HEK293 (cell line): Measurements from ENCODE around the gene SMIM44.
A peak's percentile ranks its signal among the peaks of the same experiment; 100 is the strongest.

ENCODE experiments used
- CTCF ChIA-PET: fragments of 350-600 bp; formaldehyde crosslinking; extraction: SDS; loops from one replicate; lab custom pipeline; 2021; ENCODE audit warnings: antibody characterized with exemption; lab: Yijun Ruan, JAX
- POLR2A ChIA-PET: fragments of 300-600 bp; formaldehyde crosslinking; extraction: SDS; loops from one replicate; lab custom pipeline; 2020; ENCODE audit warnings: antibody characterized with exemption, inconsistent platforms; lab: Yijun Ruan, JAX
- H3K27ac ChIP-seq: fragments of 200-500 bp; sonication (Bioruptor generic); 2 replicates; pipeline ENCODE4 v1.5.1; 2014; ENCODE audit warnings: low read depth, low read length, control low read depth, inconsistent platforms; ENCODE audit errors: extremely low read depth
- H3K36me3 ChIP-seq, 2 experiments: fragments of 200-500 bp in 1 of 2; sonication (Bioruptor generic) in 1 of 2; 1 replicate in 1 of 2; 2 replicates in 1 of 2; pipeline ENCODE4 v1.5.1; 2014 to 2017; ENCODE audit warnings: inconsistent platforms in 2 of 2, low read length in 2 of 2; ENCODE audit not compliant: control insufficient read depth in 2 of 2, insufficient read depth in 1 of 2
- H3K4me1 ChIP-seq: fragments of 200-500 bp; sonication (Bioruptor generic); 2 replicates; pipeline ENCODE4 v1.5.1; 2014; ENCODE audit warnings: mild to moderate bottlenecking, low read length, inconsistent platforms; ENCODE audit not compliant: control insufficient read depth, insufficient read depth
- H3K4me3 ChIP-seq: 2 replicates; pipeline ENCODE4 v1.5.1; 2011; ENCODE audit warnings: low read depth, mild to moderate bottlenecking, control low read depth, low read length, moderate library complexity
- H3K9me3 ChIP-seq: fragments of 200-500 bp; sonication (Bioruptor generic); 2 replicates; pipeline ENCODE4 v1.5.1; 2014; ENCODE audit warnings: low read depth, low read length, inconsistent platforms; ENCODE audit not compliant: control insufficient read depth, insufficient read depth
- BCL11B ChIP-seq: fragments of 450-650 bp; formaldehyde crosslinking; IDR thresholded peaks from 2 replicates; pipeline ENCODE4 v1.5.1; 2016; ENCODE audit warnings: low read depth, missing biosample characterization, missing genetic modification characterization
- EGR2 ChIP-seq: fragments of 450-650 bp; formaldehyde crosslinking; IDR thresholded peaks from 2 replicates; pipeline ENCODE4 v1.5.1; 2016; ENCODE audit warnings: low read depth, missing biosample characterization, missing genetic modification characterization
- GLI4 ChIP-seq: fragments of 450-650 bp; formaldehyde crosslinking; IDR thresholded peaks from 2 replicates; pipeline ENCODE4 v1.5.1; 2016; ENCODE audit warnings: missing biosample characterization, missing genetic modification characterization
- PRDM1 ChIP-seq: fragments of 450-650 bp; formaldehyde crosslinking; IDR thresholded peaks from 2 replicates; pipeline ENCODE4; 2016; ENCODE audit warnings: missing biosample characterization, missing genetic modification characterization
- ZNF214 ChIP-seq: fragments of 450-650 bp; formaldehyde crosslinking; IDR thresholded peaks from 2 replicates; pipeline ENCODE4 v1.5.1; 2017; ENCODE audit warnings: missing biosample characterization, mild to moderate bottlenecking, missing genetic modification characterization, borderline replicate concordance
- ZNF600 ChIP-seq: fragments of 450-650 bp; formaldehyde crosslinking; IDR thresholded peaks from 2 replicates; pipeline ENCODE4 v1.5.1; 2016; ENCODE audit warnings: missing biosample characterization, missing genetic modification characterization
- TF ChIP-seq, protein P1 (sequence below): fragments of 450-650 bp; formaldehyde crosslinking; IDR thresholded peaks from 2 replicates; pipeline ENCODE4 v1.5.1; 2016; ENCODE audit warnings: missing biosample characterization, missing genetic modification characterization, borderline replicate concordance
- TF ChIP-seq, protein P2 (sequence below): fragments of 450-650 bp; formaldehyde crosslinking; IDR thresholded peaks from 2 replicates; pipeline ENCODE4 v1.5.1; 2016; ENCODE audit warnings: missing biosample characterization, missing genetic modification characterization
- TF ChIP-seq, protein P3 (sequence below): fragments of 450-650 bp; formaldehyde crosslinking; IDR thresholded peaks from 2 replicates; pipeline ENCODE4 v1.5.1; 2016; ENCODE audit warnings: missing biosample characterization, missing genetic modification characterization
- TF ChIP-seq, protein P4 (sequence below): fragments of 450-650 bp; formaldehyde crosslinking; IDR thresholded peaks from 2 replicates; pipeline ENCODE4 v1.5.1; 2016; ENCODE audit warnings: missing biosample characterization, missing genetic modification characterization
- TF ChIP-seq, protein P5 (sequence below): fragments of 450-650 bp; formaldehyde crosslinking; IDR thresholded peaks from 2 replicates; pipeline ENCODE4 v1.5.1; 2017; ENCODE audit warnings: missing biosample characterization, missing genetic modification characterization
- TF ChIP-seq, protein P6 (sequence below): fragments of 450-650 bp; formaldehyde crosslinking; IDR thresholded peaks from 2 replicates; pipeline ENCODE4 v1.5.1; 2017; ENCODE audit warnings: missing biosample characterization, missing genetic modification characterization
- TF ChIP-seq, protein P7 (sequence below): fragments of 450-650 bp; formaldehyde crosslinking; IDR thresholded peaks from 2 replicates; pipeline ENCODE4 v1.5.1; 2016; ENCODE audit warnings: missing biosample characterization, missing genetic modification characterization

Gene SMIM44

DNA sequence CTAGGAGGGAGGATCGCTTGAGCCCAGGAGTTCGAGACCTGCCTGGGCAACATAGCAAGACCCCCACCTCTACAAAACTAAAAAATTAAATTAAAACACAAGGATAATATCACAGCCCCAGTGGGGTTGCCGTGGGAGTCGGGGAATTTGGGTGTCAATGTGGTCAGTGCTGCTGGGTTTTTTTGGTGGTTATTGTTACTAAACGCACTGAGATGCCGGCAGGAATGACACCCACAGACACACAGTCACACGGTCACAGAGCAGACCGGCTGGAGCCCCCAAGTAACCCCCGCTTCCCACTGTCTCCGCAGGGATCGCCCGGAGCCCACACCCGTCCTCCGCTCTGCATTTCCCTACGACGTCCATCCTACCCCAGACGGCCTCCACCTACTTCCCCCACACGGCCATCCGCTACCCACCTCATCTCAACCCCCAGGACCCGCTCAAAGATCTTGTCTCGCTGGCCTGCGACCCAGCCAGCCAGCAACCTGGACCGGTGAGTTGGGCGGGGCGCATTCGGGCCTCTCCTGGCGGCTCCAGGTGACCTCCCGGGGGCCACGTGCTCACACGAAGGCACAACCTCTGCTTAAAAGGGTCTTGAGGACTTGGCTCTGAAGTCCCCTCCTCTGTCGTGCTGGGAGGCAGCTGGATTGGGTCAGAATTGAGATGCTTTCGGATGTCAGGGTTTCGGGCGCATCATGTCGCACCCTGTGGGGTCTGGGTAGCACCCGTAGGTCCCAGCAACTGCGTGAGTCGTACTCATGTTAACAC, 30.9 kb downstream of the SMIM44 start:
- POLR2A ChIA-PET, result interaction anchor here (0.6 to 0.7 kb wide), 3 partner anchors 19 to 490 kb away, joined by 3 to 6 read pairs (median 4); no protein-coding TSS in a partner anchor
- no peaks in the 10 kb centered on the region; the same call in 1 of the 2 replicates for H3K4me1 ChIP-seq
- TF ChIP-seq, protein P1, sequence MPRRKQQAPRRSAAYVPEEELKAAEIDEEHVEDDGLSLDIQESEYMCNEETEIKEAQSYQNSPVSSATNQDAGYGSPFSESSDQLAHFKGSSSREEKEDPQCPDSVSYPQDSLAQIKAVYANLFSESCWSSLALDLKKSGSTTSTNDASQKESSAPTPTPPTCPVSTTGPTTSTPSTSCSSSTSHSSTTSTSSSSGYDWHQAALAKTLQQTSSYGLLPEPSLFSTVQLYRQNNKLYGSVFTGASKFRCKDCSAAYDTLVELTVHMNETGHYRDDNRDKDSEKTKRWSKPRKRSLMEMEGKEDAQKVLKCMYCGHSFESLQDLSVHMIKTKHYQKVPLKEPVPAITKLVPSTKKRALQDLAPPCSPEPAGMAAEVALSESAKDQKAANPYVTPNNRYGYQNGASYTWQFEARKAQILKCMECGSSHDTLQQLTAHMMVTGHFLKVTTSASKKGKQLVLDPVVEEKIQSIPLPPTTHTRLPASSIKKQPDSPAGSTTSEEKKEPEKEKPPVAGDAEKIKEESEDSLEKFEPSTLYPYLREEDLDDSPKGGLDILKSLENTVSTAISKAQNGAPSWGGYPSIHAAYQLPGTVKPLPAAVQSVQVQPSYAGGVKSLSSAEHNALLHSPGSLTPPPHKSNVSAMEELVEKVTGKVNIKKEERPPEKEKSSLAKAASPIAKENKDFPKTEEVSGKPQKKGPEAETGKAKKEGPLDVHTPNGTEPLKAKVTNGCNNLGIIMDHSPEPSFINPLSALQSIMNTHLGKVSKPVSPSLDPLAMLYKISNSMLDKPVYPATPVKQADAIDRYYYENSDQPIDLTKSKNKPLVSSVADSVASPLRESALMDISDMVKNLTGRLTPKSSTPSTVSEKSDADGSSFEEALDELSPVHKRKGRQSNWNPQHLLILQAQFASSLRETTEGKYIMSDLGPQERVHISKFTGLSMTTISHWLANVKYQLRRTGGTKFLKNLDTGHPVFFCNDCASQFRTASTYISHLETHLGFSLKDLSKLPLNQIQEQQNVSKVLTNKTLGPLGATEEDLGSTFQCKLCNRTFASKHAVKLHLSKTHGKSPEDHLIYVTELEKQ (tag by site-specific recombination), result no peak
- peak; percentile 43; the same call in 1 of the 2 replicates for TF ChIP-seq EGR2 (tag by site-specific recombination)
- TF ChIP-seq, all 188 proteins: peak for 1
- CTCF ChIA-PET, result interaction anchor here (2.3 kb wide), 1 partner anchor 20 kb away, joined by 8 read pairs; no protein-coding TSS in a partner anchor
- Histone ChIP-seq H3K9me3 (no peaks in the 10 kb centered on the region), H3K36me3 (peaks cover 0 to 44% of the 10 kb centered on the region in 2 experiments; a peak in 2 of 3 replicates), H3K4me3 (no peak overlapping the region), H3K27ac (no peak overlapping the region)

DNA sequence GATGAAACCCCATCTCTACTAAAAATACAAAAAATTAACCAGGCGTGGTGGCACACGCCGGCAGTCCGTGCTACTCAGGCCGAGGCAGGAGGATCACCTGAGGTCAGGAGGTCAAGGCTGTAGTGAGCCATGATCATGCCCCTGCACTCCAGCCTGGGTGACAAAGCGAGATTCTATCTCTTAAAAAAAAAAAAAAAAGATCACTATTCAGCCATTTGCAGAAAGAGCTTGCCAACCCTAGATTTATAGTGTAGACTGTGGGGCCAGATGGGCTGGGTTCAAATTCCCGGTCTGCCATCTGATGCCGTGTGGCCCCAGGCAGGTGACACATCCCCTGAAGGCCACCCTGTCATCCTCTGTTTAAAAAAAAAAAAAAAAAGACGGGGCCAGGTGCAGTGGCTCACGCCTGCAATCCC, 31.8 kb downstream of the SMIM44 start:
- Histone ChIP-seq H3K27ac (no peak overlapping the region), H3K4me3 (no peak overlapping the region), H3K4me1 (no peaks in the 10 kb centered on the region; the same call in 1 of the 2 replicates), H3K36me3 (peaks cover 0 to 44% of the 10 kb centered on the region in 2 experiments; a peak in 2 of 3 replicates), H3K9me3 (no peaks in the 10 kb centered on the region)
- TF ChIP-seq BCL11B (tag by site-specific recombination) (peak; percentile 35; the same call in 1 of the 2 replicates), ZNF214 (tag by site-specific recombination) (no peak)
- ChIA-PET CTCF (interaction anchor here (0.6 to 1.2 kb wide), 4 partner anchors 20 to 789 kb away, joined by 3 read pairs; no protein-coding TSS in a partner anchor), POLR2A (interaction anchor here (0.6 to 0.7 kb wide), 4 partner anchors 18 to 491 kb away, joined by 3 to 6 read pairs (median 4); no protein-coding TSS in a partner anchor)

DNA sequence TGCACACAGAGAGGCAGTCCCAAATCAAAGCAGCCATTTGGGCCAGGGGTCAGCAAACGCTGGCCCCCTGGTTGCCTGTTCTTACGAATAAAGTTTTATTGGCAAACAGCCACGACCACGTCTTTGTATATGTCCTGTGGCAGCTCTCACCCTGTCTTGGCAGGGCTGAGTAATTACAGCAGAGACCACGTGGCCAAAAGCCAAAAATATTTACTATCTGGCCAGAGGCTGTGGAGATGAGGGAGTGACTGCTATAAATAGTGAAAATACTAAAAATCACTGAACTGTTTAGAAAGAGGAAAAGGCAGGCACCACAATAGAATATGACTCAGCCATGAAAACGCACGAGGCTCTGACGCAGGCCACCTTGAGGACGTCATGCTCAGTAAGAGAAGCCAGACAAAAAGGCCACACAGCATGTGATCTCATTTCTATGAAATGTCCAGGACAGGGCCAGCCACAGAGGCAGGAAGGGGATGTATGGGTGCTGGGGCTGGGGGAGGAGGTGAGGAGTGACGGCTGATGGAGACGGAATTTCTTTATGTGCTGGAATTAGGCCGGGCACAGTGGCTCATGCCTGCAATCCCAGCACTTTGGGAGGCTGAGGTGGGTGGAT, 32.3 kb downstream of the SMIM44 start:
- CTCF ChIA-PET, result interaction anchor here (0.6 to 1.2 kb wide), 5 partner anchors 20 to 790 kb away, joined by 3 to 4 read pairs (median 3); no protein-coding TSS in a partner anchor
- peaks cover 0 to 48% of the 10 kb centered on the region in 2 experiments; a peak in 2 of 3 replicates for H3K36me3 ChIP-seq
- H3K9me3 ChIP-seq, result no peaks in the 10 kb centered on the region
- POLR2A ChIA-PET, result no interaction called here
- no peaks in the 10 kb centered on the region; the same call in 1 of the 2 replicates for H3K4me1 ChIP-seq
- H3K4me3 ChIP-seq, result no peak overlapping the region
- 0 out of 2 replicates have a peak overlapping the region, but pooled peaks have one; percentile 41 for H3K27ac ChIP-seq
- TF ChIP-seq, protein P2, sequence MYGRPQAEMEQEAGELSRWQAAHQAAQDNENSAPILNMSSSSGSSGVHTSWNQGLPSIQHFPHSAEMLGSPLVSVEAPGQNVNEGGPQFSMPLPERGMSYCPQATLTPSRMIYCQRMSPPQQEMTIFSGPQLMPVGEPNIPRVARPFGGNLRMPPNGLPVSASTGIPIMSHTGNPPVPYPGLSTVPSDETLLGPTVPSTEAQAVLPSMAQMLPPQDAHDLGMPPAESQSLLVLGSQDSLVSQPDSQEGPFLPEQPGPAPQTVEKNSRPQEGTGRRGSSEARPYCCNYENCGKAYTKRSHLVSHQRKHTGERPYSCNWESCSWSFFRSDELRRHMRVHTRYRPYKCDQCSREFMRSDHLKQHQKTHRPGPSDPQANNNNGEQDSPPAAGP (tag by site-specific recombination), result peak; percentile 51; the same call in 1 of the 2 replicates
- TF ChIP-seq, protein P3, sequence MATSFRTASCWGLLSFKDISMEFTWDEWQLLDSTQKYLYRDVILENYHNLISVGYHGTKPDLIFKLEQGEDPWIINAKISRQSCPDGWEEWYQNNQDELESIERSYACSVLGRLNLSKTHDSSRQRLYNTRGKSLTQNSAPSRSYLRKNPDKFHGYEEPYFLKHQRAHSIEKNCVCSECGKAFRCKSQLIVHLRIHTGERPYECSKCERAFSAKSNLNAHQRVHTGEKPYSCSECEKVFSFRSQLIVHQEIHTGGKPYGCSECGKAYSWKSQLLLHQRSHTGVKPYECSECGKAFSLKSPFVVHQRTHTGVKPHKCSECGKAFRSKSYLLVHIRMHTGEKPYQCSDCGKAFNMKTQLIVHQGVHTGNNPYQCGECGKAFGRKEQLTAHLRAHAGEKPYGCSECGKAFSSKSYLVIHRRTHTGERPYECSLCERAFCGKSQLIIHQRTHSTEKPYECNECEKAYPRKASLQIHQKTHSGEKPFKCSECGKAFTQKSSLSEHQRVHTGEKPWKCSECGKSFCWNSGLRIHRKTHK (tag by site-specific recombination), result no peak
- peak; percentile 97 for TF ChIP-seq ZNF600
- TF ChIP-seq, protein P4, sequence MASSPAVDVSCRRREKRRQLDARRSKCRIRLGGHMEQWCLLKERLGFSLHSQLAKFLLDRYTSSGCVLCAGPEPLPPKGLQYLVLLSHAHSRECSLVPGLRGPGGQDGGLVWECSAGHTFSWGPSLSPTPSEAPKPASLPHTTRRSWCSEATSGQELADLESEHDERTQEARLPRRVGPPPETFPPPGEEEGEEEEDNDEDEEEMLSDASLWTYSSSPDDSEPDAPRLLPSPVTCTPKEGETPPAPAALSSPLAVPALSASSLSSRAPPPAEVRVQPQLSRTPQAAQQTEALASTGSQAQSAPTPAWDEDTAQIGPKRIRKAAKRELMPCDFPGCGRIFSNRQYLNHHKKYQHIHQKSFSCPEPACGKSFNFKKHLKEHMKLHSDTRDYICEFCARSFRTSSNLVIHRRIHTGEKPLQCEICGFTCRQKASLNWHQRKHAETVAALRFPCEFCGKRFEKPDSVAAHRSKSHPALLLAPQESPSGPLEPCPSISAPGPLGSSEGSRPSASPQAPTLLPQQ (tag by site-specific recombination), result 0 out of 2 replicates have a peak, but pooled peaks have one; percentile 44
- TF ChIP-seq GLI4 (tag by site-specific recombination), result no peak
- TF ChIP-seq PRDM1 (tag by site-specific recombination), result 0 out of 2 replicates have a peak, but pooled peaks have one; percentile 27
- TF ChIP-seq, protein P5, sequence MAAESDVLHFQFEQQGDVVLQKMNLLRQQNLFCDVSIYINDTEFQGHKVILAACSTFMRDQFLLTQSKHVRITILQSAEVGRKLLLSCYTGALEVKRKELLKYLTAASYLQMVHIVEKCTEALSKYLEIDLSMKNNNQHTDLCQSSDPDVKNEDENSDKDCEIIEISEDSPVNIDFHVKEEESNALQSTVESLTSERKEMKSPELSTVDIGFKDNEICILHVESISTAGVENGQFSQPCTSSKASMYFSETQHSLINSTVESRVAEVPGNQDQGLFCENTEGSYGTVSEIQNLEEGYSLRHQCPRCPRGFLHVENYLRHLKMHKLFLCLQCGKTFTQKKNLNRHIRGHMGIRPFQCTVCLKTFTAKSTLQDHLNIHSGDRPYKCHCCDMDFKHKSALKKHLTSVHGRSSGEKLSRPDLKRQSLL (tag by site-specific recombination), result no peak
- TF ChIP-seq, protein P6, sequence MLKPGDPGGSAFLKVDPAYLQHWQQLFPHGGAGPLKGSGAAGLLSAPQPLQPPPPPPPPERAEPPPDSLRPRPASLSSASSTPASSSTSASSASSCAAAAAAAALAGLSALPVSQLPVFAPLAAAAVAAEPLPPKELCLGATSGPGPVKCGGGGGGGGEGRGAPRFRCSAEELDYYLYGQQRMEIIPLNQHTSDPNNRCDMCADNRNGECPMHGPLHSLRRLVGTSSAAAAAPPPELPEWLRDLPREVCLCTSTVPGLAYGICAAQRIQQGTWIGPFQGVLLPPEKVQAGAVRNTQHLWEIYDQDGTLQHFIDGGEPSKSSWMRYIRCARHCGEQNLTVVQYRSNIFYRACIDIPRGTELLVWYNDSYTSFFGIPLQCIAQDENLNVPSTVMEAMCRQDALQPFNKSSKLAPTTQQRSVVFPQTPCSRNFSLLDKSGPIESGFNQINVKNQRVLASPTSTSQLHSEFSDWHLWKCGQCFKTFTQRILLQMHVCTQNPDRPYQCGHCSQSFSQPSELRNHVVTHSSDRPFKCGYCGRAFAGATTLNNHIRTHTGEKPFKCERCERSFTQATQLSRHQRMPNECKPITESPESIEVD, result peak; percentile 61; the same call in 1 of the 2 replicates
- TF ChIP-seq, protein P7, sequence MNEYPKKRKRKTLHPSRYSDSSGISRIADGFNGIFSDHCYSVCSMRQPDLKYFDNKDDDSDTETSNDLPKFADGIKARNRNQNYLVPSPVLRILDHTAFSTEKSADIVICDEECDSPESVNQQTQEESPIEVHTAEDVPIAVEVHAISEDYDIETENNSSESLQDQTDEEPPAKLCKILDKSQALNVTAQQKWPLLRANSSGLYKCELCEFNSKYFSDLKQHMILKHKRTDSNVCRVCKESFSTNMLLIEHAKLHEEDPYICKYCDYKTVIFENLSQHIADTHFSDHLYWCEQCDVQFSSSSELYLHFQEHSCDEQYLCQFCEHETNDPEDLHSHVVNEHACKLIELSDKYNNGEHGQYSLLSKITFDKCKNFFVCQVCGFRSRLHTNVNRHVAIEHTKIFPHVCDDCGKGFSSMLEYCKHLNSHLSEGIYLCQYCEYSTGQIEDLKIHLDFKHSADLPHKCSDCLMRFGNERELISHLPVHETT, result peak; percentile 81
